Muscle layer of colon (tissue), 2 donors: ENCODE measurements around the gene SPP2.
A peak's percentile ranks its signal among the peaks of the same experiment; 100 is the strongest.

Source experiments
- H3K27ac ChIP-seq: one replicate; pipeline ENCODE4 v1.7.0; 2013; ENCODE audit warnings: low read depth, mild to moderate bottlenecking, low read length, moderate library complexity
- H3K27me3 ChIP-seq, 2 donors: one replicate each; pipeline ENCODE4 v1.7.0; 2013; ENCODE audit warnings: low read length in 2 of 2, mild to moderate bottlenecking in 2 of 2; ENCODE audit not compliant: insufficient read depth in 2 of 2, control insufficient read depth in 1 of 2
- H3K36me3 ChIP-seq: one replicate; pipeline ENCODE4 v1.7.0; 2013; ENCODE audit warnings: mild to moderate bottlenecking, low read length; ENCODE audit not compliant: insufficient read depth
- H3K4me1 ChIP-seq: one replicate; pipeline ENCODE4 v1.7.0; 2013; ENCODE audit warnings: mild to moderate bottlenecking, low read length; ENCODE audit not compliant: insufficient read depth
- H3K4me3 ChIP-seq, 2 donors: one replicate each; pipeline ENCODE4 v1.7.0; 2013; ENCODE audit warnings: low read length in 2 of 2, low read depth in 1 of 2, mild to moderate bottlenecking in 1 of 2, moderate library complexity in 1 of 2
- H3K9ac ChIP-seq: one replicate; pipeline ENCODE4 v1.7.0; 2013; ENCODE audit warnings: low read length
- H3K9me3 ChIP-seq: one replicate; pipeline ENCODE4 v1.7.0; 2013; ENCODE audit warnings: mild to moderate bottlenecking, low read length
- donor health status: abdominal sarcoma.
- donor health status: Adenocarcinoma of cecum.

SPP2 gene

GRCh38 chr2:234024304-234024703, 26.2 kb upstream of the SPP2 start:
- no peaks in the 10 kb centered on the region for H3K36me3 ChIP-seq
- no peak overlapping the region for H3K27ac ChIP-seq
- peaks cover 4% of the 10 kb centered on the region for H3K4me1 ChIP-seq
- H3K9me3 ChIP-seq, result no peaks in the 10 kb centered on the region
- H3K27me3 ChIP-seq, result no peaks in the 10 kb centered on the region
- H3K9ac ChIP-seq, result no peak overlapping the region
- no peak overlapping the region for H3K4me3 ChIP-seq

- Histone ChIP-seq H3K27me3 (no peaks in the 10 kb centered on the region), H3K9me3 (no peaks in the 10 kb centered on the region), H3K36me3 (no peaks in the 10 kb centered on the region), H3K27ac (no peak overlapping the region), H3K4me3 (peak overlapping the region; percentile 20 to 59), H3K9ac (no peak overlapping the region), H3K4me1 (peaks cover 4% of the 10 kb centered on the region)
These were observed 25.0 kb upstream of the SPP2 start for GRCh38 chr2:234025466-234025865.

GRCh38 chr2:234025891-234026401, 24.6 kb upstream of the SPP2 start:
- no peak overlapping the region for H3K9ac ChIP-seq
- H3K4me1 ChIP-seq, result peaks cover 4% of the 10 kb centered on the region
- H3K9me3 ChIP-seq, result no peaks in the 10 kb centered on the region
- H3K27ac ChIP-seq, result no peak overlapping the region
- H3K4me3 ChIP-seq, result peak overlapping the region; percentile 20 to 59
- H3K27me3 ChIP-seq, result no peaks in the 10 kb centered on the region
- H3K36me3 ChIP-seq, result no peaks in the 10 kb centered on the region

GRCh38 chr2:234026693-234027254, 23.7 kb upstream of the SPP2 start:
- no peaks in the 10 kb centered on the region for H3K9me3 ChIP-seq

GRCh38 chr2:234027641-234028040, 22.9 kb upstream of the SPP2 start:
- Histone ChIP-seq H3K36me3 (no peaks in the 10 kb centered on the region), H3K9me3 (no peaks in the 10 kb centered on the region), H3K27ac (no peak overlapping the region), H3K9ac (no peak overlapping the region), H3K4me3 (no peak overlapping the region), H3K4me1 (peaks cover 4% of the 10 kb centered on the region), H3K27me3 (no peaks in the 10 kb centered on the region)

More at GRCh38 chr2:234026693-234027254, 23.7 kb upstream of the SPP2 start:
- Histone ChIP-seq H3K4me1 (peaks cover 4% of the 10 kb centered on the region), H3K36me3 (no peaks in the 10 kb centered on the region), H3K9ac (no peak overlapping the region), H3K4me3 (no peak overlapping the region), H3K27ac (no peak overlapping the region), H3K27me3 (no peaks in the 10 kb centered on the region)

GRCh38 chr2:234029150-234029733, 21.3 kb upstream of the SPP2 start:
- H3K4me3 ChIP-seq, result no peak overlapping the region
- H3K27me3 ChIP-seq, result no peaks in the 10 kb centered on the region
- no peak overlapping the region for H3K27ac ChIP-seq
- no peaks in the 10 kb centered on the region for H3K9me3 ChIP-seq
- peaks cover 4% of the 10 kb centered on the region for H3K4me1 ChIP-seq
- no peak overlapping the region for H3K9ac ChIP-seq
- H3K36me3 ChIP-seq, result no peaks in the 10 kb centered on the region

GRCh38 chr2:234031207-234031606, 19.3 kb upstream of the SPP2 start:
- Histone ChIP-seq H3K9me3 (no peaks in the 10 kb centered on the region), H3K4me1 (no peaks in the 10 kb centered on the region), H3K27ac (no peak overlapping the region), H3K36me3 (no peaks in the 10 kb centered on the region), H3K9ac (no peak overlapping the region), H3K27me3 (no peaks in the 10 kb centered on the region), H3K4me3 (no peak overlapping the region)

- Histone ChIP-seq H3K27ac (no peak overlapping the region), H3K27me3 (no peaks in the 10 kb centered on the region), H3K36me3 (no peaks in the 10 kb centered on the region), H3K4me1 (no peaks in the 10 kb centered on the region), H3K4me3 (no peak overlapping the region), H3K9ac (no peak overlapping the region), H3K9me3 (no peaks in the 10 kb centered on the region)
These were observed 18.1 kb upstream of the SPP2 start for GRCh38 chr2:234032279-234032856.

- H3K27ac ChIP-seq, result no peak overlapping the region
- H3K4me1 ChIP-seq, result no peaks in the 10 kb centered on the region
- H3K4me3 ChIP-seq, result no peak overlapping the region
- H3K27me3 ChIP-seq, result no peaks in the 10 kb centered on the region
- H3K9ac ChIP-seq, result no peak overlapping the region
- H3K36me3 ChIP-seq, result no peaks in the 10 kb centered on the region
- no peaks in the 10 kb centered on the region for H3K9me3 ChIP-seq
These were observed 17.3 kb upstream of the SPP2 start for GRCh38 chr2:234033174-234033573.

- Histone ChIP-seq H3K27ac (no peak overlapping the region), H3K4me3 (no peak overlapping the region), H3K9ac (no peak overlapping the region), H3K27me3 (no peaks in the 10 kb centered on the region), H3K36me3 (no peaks in the 10 kb centered on the region), H3K4me1 (no peaks in the 10 kb centered on the region), H3K9me3 (no peaks in the 10 kb centered on the region)
These were observed 16.6 kb upstream of the SPP2 start for GRCh38 chr2:234033885-234034284.

- Histone ChIP-seq H3K9me3 (no peaks in the 10 kb centered on the region), H3K27ac (no peak overlapping the region), H3K4me1 (no peaks in the 10 kb centered on the region), H3K36me3 (no peaks in the 10 kb centered on the region), H3K9ac (no peak overlapping the region), H3K4me3 (no peak overlapping the region), H3K27me3 (no peaks in the 10 kb centered on the region)
These were observed 12.3 kb upstream of the SPP2 start for GRCh38 chr2:234038076-234038802.
